Ascending aorta (tissue), 2 donors: ENCODE measurements around the gene COX6B2. TPM values are rescaled to one million over a fixed set of nuclear protein-coding genes. Genes with fewer than 3 reads are reported as not detected.

Source experiments
- DNase-seq, 2 donors: peaks; one replicate each; pipeline ENCODE4 v3.0.0-alpha.2; 2019; ENCODE audit warnings: low spot score in 2 of 2
- H3K27ac ChIP-seq, 2 donors: fragments of 200-600 bp; sonication (generic); one replicate each; pipeline ENCODE4 v1.5.1; 2016 to 2017; ENCODE audit warnings: mild to moderate bottlenecking in 1 of 2
- H3K27me3 ChIP-seq: fragments of 200-600 bp; sonication (generic); one replicate; pipeline ENCODE4 v1.5.1; 2017
- H3K36me3 ChIP-seq, 2 donors: fragments of 200-600 bp; sonication (generic); one replicate each; pipeline ENCODE4 v1.5.1; 2016
- H3K4me1 ChIP-seq, 2 donors: fragments of 200-600 bp; sonication (generic); one replicate each; pipeline ENCODE4 v1.5.1; 2016 to 2017; ENCODE audit warnings: mild to moderate bottlenecking in 1 of 2
- H3K4me3 ChIP-seq, 2 donors: fragments of 200-600 bp; sonication (generic); one replicate each; pipeline ENCODE4 v1.5.1; 2016 to 2017; ENCODE audit warnings: mild to moderate bottlenecking in 1 of 2
- H3K9me3 ChIP-seq, 2 donors: fragments of 200-600 bp; sonication (generic); one replicate each; pipeline ENCODE4 v1.5.1; 2016
- CTCF ChIP-seq, 3 experiments: fragments of 200-600 bp in 2 of 3; fragments of 450-650 bp in 1 of 3; sonication (generic) in 2 of 3; IDR thresholded peaks; one replicate each; pipeline ENCODE4 v1.5.1; 2016 to 2019; ENCODE audit warnings: antibody characterized with exemption in 3 of 3, mild to moderate bottlenecking in 1 of 3, moderate library complexity in 1 of 3
- intact Hi-C: fragments of 100-400 bp; cut with DNase I; formaldehyde crosslinking; loops from one replicate; pipeline ENCODE4 v1.15.1; 2023
- total RNA-seq: library from RNA; depleted of rRNA; stranded (reverse); fragments of >200 nt; gene quantifications from one replicate; pipeline ENCODE4 v1.1.0, GENCODE V29; 2016

COX6B2 gene
- total RNA-seq, 1 donor from 2014 or later: not detected

GRCh38 chr19:55384920-55385723 lies 30.6 kb upstream of the COX6B2 start:
- Histone ChIP-seq H3K36me3 (peaks cover 25 to 27% of the 10 kb centered on the region in 2 donors), H3K9me3 (no peaks in the 10 kb centered on the region), H3K27ac (peak overlapping the region; percentile 92 to 93), H3K4me1 (peaks cover 11 to 39% of the 10 kb centered on the region in 2 donors), H3K27me3 (no peaks in the 10 kb centered on the region), H3K4me3 (peak overlapping the region; percentile 68 to 91)
- intact Hi-C loops: loop anchor here (1.0 to 10.0 kb wide), 7 partner anchors 46 to 262 kb away; partner anchors contain the start of genes CCDC106, HSPBP1, ISOC2 and KMT5C
- TF ChIP-seq CTCF (IDR thresholded peaks at IDR 0.05): no peak
- DNase-seq: peak; percentile 89 to 98

- intact Hi-C loops: loop anchor here (2.0 to 10.0 kb wide), 3 partner anchors 76 to 200 kb away; partner anchors contain the start of genes ISOC2 and ZNF579
- DNase-seq: no peak
- peak in 1 of 3 experiments; percentile 2 for TF ChIP-seq CTCF (IDR thresholded peaks at IDR 0.05)
- peak within 1 kb of the TSS; percentile 92 to 93 for H3K27ac ChIP-seq
- H3K4me1 ChIP-seq: peaks cover 11 to 39% of the 10 kb centered on the region in 2 donors
- no peaks in the 10 kb centered on the region for H3K9me3 ChIP-seq
- peak within 1 kb of the TSS; percentile 68 to 91 for H3K4me3 ChIP-seq
- H3K36me3 ChIP-seq: peaks cover 20 to 23% of the 10 kb centered on the region in 2 donors
- H3K27me3 ChIP-seq: no peaks in the 10 kb centered on the region
Observed at GRCh38 chr19:55384131-55384919, 29.8 kb upstream of the COX6B2 start, which contains the start of gene TMEM238. Gene TMEM238 (minus strand): TSS chr19:55384292. CDS start chr19:55384259, 33 bp downstream.

GRCh38 chr19:55383279-55384130 lies 29.0 kb upstream of the COX6B2 start:
- no peaks in the 10 kb centered on the region for H3K27me3 ChIP-seq
- TF ChIP-seq CTCF (IDR thresholded peaks at IDR 0.05): peak in 2 of 3 experiments; percentile 17 to 27
- peak overlapping the region; percentile 42 to 92 for H3K27ac ChIP-seq
- intact Hi-C loops: loop anchor here (2.0 to 10.0 kb wide), 3 partner anchors 77 to 201 kb away; partner anchors contain the start of genes ISOC2 and ZNF579
- DNase-seq: peak in 1 of 2 donors; percentile 78
- peaks cover 11 to 35% of the 10 kb centered on the region in 2 donors for H3K4me1 ChIP-seq
- H3K4me3 ChIP-seq: peak overlapping the region; percentile 48 to 68
- peaks cover 12 to 15% of the 10 kb centered on the region in 2 donors for H3K36me3 ChIP-seq
- H3K9me3 ChIP-seq: no peaks in the 10 kb centered on the region

GRCh38 chr19:55382522-55383054 lies 28.1 kb upstream of the COX6B2 start:
- Histone ChIP-seq H3K27me3 (no peaks in the 10 kb centered on the region), H3K4me1 (peaks cover 4 to 26% of the 10 kb centered on the region in 2 donors), H3K36me3 (peaks cover 3 to 6% of the 10 kb centered on the region in 2 donors), H3K9me3 (no peaks in the 10 kb centered on the region), H3K4me3 (no peak overlapping the region), H3K27ac (no peak overlapping the region)
- no peak for DNase-seq
- TF ChIP-seq CTCF (IDR thresholded peaks at IDR 0.05): no peak
- intact Hi-C loops: loop anchor here (10.0 kb wide), 1 partner anchor 202 kb away; the partner anchor contains the start of gene ZNF579
